ENCODE results near the gene MAEL. TPM values are rescaled to one million over a fixed set of nuclear protein-coding genes. Genes with fewer than 3 reads are reported as not detected.

The MAEL gene
- total and polyA plus RNA-seq, 2 of the 8 experiments (the other 6 are each of a cell fraction or from before 2014, with no cell fraction given), result 0.03 TPM; not detected in 1

DNA sequence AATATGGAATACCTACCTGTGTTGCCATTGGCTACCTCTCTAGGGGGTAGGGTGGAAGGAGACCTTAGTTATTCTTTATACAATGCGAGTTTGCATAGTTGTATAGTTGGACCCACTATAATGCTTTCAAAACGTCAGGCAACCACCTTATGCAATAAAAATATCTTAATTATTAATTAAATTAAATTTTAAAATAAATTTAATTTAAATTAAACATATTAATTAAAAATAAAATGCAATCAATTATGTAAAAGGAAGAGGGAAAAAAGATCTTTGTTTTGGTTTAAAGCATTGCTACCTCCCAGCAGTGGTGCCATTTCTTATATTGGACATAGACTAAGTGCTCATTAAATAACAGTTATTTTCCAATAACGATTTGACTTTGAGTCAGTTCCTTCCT, 78.8 kb downstream of the MAEL start (continued):
- TF ChIP-seq PHF8 (conservative IDR thresholded peaks at IDR 0.05; ENCODE audit: low read depth, low read length) (no peak), KDM4A (IDR thresholded peaks at IDR 0.05; ENCODE audit: low read depth, low read length, severe bottlenecking) (no peak), CTCF (IDR thresholded peaks at IDR 0.05; ENCODE audit: control extremely low read depth in 1 of 3, insufficient read depth in 1 of 3, low read depth in 1 of 3, low read length in 3 of 3) (no peak), E2F6 (IDR thresholded peaks at IDR 0.05) (no peak), NRF1 (IDR thresholded peaks at IDR 0.05; ENCODE audit: low read depth, low read length) (no peak), GABPA (IDR thresholded peaks at IDR 0.05; ENCODE audit: borderline replicate concordance, insufficient read depth, low read length) (no peak)

Data from H1 (cell line).